Activated naive CD4-positive, alpha-beta T cell treated with Interleukin-2 at 50 U/mL for 16 hours (primary cell): Measurements from ENCODE around the gene NMNAT3.

Experiments
- DNase-seq: peaks from one replicate; pipeline ENCODE4 v3.0.0-alpha.2; 2020

The NMNAT3 gene

DNA sequence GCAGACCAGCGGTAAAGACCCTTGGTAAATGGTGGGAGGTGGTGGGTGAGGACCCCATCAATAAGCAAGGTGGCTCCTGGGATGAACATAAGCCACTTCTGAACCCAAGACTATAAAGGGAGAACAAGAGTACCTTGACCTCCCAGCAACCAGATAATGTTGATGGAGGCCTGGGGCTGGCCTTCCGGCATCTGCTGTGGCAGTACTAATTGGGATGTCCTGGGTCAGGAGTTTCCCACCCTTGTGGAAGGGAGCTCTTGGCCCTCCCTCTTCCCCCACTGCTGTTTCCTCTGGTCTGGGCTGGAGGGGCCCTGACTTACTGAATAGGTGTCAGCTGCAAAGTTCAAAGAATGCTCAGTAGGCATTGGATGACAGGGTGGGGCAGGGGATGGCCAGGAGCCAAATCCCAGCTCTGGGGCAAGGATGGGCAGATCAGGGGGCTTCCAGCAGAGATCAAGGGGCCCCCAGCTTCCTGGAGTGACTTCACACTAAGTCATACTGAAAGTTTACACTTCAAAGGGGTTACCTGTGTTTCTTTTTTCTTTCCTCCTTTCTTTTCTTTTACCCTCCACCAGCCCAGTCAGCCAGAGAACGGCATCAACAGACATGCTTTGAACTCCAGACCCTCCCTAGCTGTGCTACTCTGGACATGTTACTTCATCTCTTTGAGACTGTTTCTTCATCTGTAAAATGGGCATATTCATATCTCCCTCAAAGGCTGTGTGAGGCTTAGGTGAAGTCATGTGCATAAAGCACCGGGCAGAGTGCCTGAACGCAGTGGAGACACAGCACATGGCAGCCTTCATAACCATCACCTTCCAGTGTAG, 139.8 kb downstream of the NMNAT3 start:
- DNase-seq = no peak

DNA sequence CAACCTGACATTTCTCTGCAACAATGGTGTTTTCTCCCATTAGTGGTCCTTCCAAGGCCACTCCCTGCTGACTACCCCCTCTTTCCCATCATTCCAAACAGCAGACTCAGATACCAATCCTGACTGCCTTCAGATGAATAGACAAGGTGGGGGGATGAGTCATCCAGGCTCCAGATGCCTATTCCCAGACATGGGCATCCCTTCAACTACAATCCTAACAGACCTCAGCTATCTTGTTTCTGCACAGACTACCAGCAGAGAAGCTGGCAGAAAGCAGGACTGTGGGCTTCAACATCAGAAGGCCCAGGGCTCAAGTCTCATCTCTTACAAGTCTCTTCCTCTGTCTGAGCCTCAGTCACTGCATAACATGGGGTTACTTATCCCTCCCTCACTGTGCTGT, 140.4 kb downstream of the NMNAT3 start:
- no peak for DNase-seq

- no peak for DNase-seq
These were observed 142.5 kb downstream of the NMNAT3 start for GRCh38 chr3:139534992-139535879.

- DNase-seq = no peak
These were observed 143.3 kb downstream of the NMNAT3 start for GRCh38 chr3:139534455-139534812.

GRCh38 chr3:139533781-139534454, 143.9 kb downstream of the NMNAT3 start:
- no peak for DNase-seq

DNA sequence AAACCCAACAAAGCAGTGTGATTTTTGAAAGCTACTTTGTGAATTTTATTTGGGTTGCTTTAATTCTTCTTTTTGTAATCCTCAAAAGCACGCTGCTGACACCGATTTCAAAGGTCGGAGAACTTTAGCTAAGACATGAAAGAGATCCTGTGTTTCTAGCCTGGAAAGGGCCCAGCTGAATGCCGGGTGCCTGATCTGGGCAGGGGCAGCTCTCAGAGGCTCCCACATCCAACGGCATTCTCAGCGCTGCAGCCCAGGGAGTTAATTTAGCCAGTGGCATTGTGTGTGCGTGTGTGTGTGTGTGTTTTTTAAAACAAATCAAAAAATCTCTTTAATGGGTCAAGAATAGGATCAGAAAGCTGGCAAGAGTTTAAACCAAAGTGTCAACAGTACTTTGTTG, 144.8 kb downstream of the NMNAT3 start:
- no peak for DNase-seq

- DNase-seq = no peak
These were observed 147.1 kb downstream of the NMNAT3 start for GRCh38 chr3:139530717-139531116.

DNA sequence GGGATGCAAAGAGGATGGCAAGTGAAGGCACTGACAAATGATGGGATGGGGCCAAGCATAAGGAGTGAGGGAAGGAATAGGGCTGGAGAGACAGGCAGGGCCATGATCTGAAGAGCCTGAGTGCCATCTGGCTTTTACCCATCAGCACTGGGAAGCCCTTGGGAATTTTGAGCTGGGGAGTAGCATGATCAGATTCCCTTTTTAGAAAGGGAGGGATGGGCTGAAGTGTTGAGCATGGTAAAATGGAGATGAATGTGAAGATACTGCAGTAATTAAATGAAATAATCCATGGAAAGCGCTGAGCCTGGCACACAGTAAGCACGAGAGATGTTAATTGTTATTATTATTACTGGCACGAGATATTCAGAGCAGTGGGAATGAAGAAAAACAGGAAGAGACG, 148.1 kb downstream of the NMNAT3 start:
- no peak for DNase-seq

GRCh38 chr3:139528924-139529323, 148.8 kb downstream of the NMNAT3 start:
- DNase-seq = no peak

DNA sequence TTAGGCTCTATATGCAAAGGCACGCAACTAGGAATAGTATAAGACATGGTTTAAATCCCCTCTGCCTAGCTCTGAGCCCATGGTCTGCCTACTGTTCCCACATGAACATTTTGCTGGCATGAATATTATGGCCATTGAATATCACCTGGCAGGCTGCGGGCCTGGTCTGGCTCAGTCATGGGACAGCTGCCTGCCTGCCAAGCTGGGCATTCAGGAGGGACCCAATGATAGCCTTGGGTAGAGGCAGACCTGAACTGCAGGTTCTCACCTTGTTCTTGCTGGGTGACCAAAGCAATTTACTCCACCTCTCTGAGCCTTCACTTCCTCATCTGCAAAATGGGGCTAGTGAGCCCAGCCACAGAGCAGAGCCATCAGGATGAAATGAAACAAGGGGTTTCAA, 149.5 kb downstream of the NMNAT3 start:
- no peak for DNase-seq

- no peak for DNase-seq
These were observed 150.5 kb downstream of the NMNAT3 start for GRCh38 chr3:139527265-139527664.

DNA sequence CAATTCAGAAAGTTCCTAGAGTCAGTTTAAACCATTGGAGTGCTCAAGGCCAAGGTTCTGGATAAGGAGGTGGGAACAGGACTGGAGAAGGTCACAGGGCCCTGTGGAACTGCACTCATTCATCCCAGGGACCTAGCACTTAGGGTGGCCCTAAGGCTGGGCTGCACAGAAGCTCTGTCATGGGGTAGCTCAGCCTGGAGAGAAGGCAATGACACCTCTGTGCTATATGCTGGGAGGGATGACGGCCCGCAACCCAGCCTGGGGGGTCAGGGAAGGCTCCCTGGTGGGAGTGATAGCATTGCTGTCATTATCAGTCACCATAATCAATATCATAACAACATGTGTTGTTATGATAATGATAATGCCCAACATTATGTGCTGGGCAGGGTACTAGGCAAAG, 151.6 kb downstream of the NMNAT3 start:
- DNase-seq = no peak

- no peak for DNase-seq
These were observed 152.7 kb downstream of the NMNAT3 start for GRCh38 chr3:139524841-139525636.

- no peak for DNase-seq
These were observed 154.1 kb downstream of the NMNAT3 start for GRCh38 chr3:139523718-139524117.

- no peak for DNase-seq
These were observed 154.6 kb downstream of the NMNAT3 start for GRCh38 chr3:139523166-139523565.

GRCh38 chr3:139522421-139522820, 155.4 kb downstream of the NMNAT3 start:
- no peak for DNase-seq

DNA sequence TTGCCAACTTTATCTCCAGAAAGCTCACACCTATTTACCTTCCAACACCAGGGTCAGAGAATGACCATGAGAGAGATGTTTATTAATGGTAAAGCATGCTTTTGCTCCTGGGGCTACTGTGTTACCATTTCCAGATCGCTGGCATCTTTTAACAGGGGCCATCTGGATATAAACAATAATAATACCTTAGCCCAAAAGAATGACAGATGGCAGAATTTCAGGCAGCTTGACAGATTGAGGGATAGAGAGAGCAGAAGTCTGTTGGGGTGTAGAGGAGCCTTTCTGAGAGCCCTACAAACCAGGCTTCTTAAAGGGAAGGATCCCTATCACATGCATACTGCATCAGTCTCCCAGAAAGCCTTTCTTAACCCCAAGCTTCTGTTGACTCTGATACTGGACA, 156.0 kb downstream of the NMNAT3 start:
- DNase-seq = no peak

DNA sequence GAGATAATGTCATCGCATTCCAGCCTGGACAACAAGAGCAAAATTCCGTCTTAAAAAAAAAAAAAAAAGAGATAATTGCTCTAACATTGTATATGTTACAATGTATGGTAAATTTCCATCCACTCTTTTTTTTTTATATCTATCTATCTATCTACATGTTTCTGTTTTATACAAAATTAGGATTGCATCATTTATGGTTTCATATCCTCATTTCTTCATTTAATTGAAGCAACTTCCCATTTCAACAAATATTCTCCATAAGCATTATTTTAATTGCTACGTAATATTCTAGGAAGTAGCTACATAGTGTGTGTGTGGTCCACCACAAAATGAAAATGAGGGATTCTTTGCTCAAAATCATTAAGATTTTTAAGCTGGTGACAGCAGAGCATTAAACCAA, 156.6 kb downstream of the NMNAT3 start:
- DNase-seq = no peak

- no peak for DNase-seq
These were observed 157.6 kb downstream of the NMNAT3 start for GRCh38 chr3:139519998-139520737.

DNA sequence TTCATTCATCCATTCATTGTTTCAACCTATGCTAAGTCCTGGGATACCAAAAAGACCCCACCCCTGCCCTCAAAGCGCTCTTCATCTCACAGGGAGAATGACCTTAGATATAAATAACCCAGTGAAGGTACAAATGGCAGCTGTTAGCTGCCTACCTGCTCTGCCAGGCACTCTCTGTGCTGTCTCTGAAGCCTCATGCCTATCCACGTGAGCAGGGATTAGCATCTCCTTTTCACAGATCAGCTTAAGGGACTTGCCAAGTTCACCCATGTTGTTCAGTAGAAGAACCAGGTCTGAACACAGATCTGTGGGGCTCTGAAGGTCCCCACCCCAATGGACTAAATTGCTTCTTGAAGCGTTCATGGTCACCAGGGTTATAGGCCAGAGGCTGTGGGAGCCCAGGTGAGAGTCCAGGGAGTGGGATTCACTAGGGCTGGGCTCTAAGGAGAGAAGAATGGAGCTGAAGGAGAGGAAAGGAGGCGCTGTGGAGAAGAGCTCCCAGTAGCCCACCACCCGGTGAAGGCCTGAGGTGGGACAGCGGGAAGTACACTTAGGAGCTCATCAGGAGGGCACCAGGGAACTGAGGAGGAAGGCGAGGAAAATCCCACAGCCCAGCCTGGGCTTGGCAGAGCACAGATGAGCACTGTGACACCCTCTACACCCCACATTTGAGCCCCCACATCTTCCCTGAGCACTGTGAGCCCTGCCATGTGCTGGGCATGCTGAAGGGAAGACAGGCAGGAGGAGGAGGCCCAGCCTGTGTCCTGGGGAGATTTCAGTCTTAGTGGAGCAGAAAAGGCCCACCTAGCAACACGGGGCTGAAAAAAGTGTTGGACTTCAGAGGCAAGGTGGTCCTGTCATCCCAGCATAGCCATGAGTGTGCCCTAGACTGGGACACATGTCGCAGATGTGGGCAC, 158.6 kb downstream of the NMNAT3 start:
- DNase-seq = no peak

GRCh38 chr3:139518306-139518705, 159.5 kb downstream of the NMNAT3 start:
- DNase-seq = no peak
